Esophagus muscularis mucosa (tissue), 4 donors: ENCODE measurements around the gene FAM53A. TPM values are rescaled to one million over a fixed set of nuclear protein-coding genes. Genes with fewer than 3 reads are reported as not detected.
"Not testable (repeated sequence)": the region's sequence is repeated elsewhere in the genome, so short reads cannot be mapped to it uniquely, and the experiment has no call there.

ENCODE experiments used
- DNase-seq: peaks from one replicate; pipeline ENCODE4 v3.0.0-alpha.2; 2017; ENCODE audit errors: extremely low spot score
- H3K27ac ChIP-seq, 4 donors: fragments of 200-600 bp; sonication (generic); replicated peaks in 1 of 4; 1 replicate in 3 of 4; 2 replicates in 1 of 4; pipeline ENCODE4 v1.5.1; 2016 to 2019; ENCODE audit warnings: mild to moderate bottlenecking in 1 of 4
- H3K27me3 ChIP-seq, 4 donors: fragments of 200-600 bp; sonication (generic); one replicate each; pipeline versions ENCODE4 v1.5.1 to v1.6.0; 2016 to 2019
- H3K36me3 ChIP-seq, 4 donors: fragments of 200-600 bp; sonication (generic); one replicate each; pipeline ENCODE4 v1.5.1; 2016 to 2019
- H3K4me1 ChIP-seq, 4 donors: fragments of 200-600 bp; sonication (generic); one replicate each; pipeline ENCODE4 v1.5.1; 2016 to 2019
- H3K4me3 ChIP-seq, 4 donors: fragments of 200-600 bp; sonication (generic); 1 replicate in 2 of 4; 2 replicates in 2 of 4; pipeline ENCODE4 v1.5.1; 2016 to 2019; ENCODE audit warnings: mild to moderate bottlenecking in 4 of 4, moderate library complexity in 1 of 4
- H3K9me3 ChIP-seq, 4 donors: fragments of 200-600 bp; sonication (generic); 1 replicate in 3 of 4; 2 replicates in 1 of 4; pipeline ENCODE4 v1.5.1; 2016 to 2019
- EP300 ChIP-seq: sonication (generic); formaldehyde crosslinking; IDR thresholded peaks from one replicate; pipeline ENCODE4 v1.6.1; 2017; ENCODE audit warnings: antibody characterized with exemption
- POLR2A ChIP-seq: fragments of 450-650 bp; IDR thresholded peaks from one replicate; pipeline ENCODE4 v1.6.1; 2017; ENCODE audit warnings: antibody characterized with exemption, moderate library complexity, mild to moderate bottlenecking, low read depth
- POLR2AphosphoS5 ChIP-seq, 2 donors: sonication (generic); formaldehyde crosslinking; IDR thresholded peaks; one replicate each; pipeline ENCODE4 v1.6.1; 2017; ENCODE audit warnings: antibody characterized with exemption in 2 of 2
- WGBS: methylation state at CpG from one replicate; pipeline ENCODE4 v1.1.5; 2018; 5-methylcytosine and 5-hydroxymethylcytosine counted together
- intact Hi-C: fragments of 100-400 bp; cut with DNase I; formaldehyde crosslinking; loops from one replicate; pipeline ENCODE4 v1.15.1; 2023
- total RNA-seq, 4 donors: library from RNA; depleted of rRNA; stranded (reverse); fragments of >200 nt; gene quantifications; one replicate each; pipeline versions ENCODE4 v1.1.0 to v1.2.1, GENCODE V29; 2016
- TF ChIP-seq, protein P1 (sequence below), 3 experiments: fragments of 200-600 bp in 2 of 3; fragments of 450-650 bp in 1 of 3; sonication (generic) in 2 of 3; IDR thresholded peaks; one replicate each; pipeline ENCODE4 v1.5.1; 2017 to 2019; ENCODE audit warnings: antibody characterized with exemption in 3 of 3, mild to moderate bottlenecking in 2 of 3, moderate library complexity in 1 of 3

FAM53A gene
- total RNA-seq, 4 donors from 2014 or later: 5.2 to 13.3 (median 8.9) TPM

DNA sequence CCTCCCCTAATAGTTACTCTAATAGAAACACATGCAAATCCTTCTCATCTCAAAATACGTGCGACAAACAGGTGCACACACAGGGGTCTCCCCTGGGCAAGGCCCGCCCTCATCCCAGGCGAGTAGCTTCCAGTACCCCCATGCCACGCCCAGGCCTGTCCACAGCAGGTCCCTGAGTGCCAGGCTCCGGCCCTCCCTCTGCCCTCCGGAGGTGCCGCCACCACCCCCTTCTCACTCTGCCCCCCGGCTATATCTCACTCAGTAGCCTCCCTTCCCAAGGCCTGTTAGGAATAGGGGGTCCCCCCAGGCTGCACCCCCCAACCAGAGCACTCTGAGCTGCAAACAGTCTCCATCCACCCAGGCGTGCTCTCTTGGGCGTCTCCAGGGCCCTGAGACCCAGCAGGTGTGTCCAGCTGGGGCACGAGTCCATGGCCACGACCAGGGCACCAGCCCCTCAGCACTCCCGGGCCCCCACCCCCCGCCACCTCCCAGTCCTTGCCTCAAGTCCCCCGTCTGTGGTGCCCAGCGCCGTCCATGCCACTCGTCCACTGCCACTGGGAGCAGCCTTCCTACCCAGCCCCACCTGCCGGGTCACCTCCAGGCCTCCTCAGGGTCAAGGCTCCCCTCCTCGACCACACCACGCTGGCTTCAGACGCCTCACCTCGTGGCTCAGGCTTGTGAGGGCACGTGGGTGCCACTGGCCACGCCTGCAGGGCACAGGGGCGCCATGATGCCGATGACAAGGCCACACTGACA lies 41.7 kb downstream of the FAM53A start:
- no peak for DNase-seq
- H3K9me3 ChIP-seq: no peaks in the 10 kb centered on the region
- TF ChIP-seq EP300: no peak
- no peaks in the 10 kb centered on the region for H3K36me3 ChIP-seq
- H3K4me3 ChIP-seq: no peak overlapping the region
- peaks cover 3 to 16% (median 13%) of the 10 kb centered on the region in 4 donors for H3K4me1 ChIP-seq
- intact Hi-C loops: no loop called here
- H3K27ac ChIP-seq: no peak overlapping the region
- WGBS: 91% methylated on average over 19 of the region's 28 CpGs
- peaks cover 0 to 10% (median 0%) of the 10 kb centered on the region in 4 donors for H3K27me3 ChIP-seq

DNA sequence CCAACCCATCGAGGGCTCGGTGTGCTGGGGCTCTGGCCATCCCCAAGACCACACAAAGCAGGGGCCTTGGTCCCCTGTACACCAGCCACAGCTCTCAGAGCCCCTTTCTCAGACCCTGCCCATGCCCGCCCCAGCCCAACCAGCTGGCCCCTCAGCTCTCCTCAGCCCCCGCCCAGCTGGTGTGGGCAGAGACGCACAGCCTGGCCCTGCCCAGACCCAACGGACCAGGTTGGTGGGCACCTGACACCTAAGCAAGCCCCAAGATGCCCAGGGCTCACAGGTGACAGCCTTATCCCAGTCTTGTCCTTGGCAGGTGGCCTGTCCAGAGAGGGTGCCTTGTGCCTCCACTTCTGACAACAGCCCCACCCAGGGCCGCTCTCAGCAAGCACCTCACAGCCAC lies 42.4 kb downstream of the FAM53A start:
- intact Hi-C loops: no loop called here
- WGBS: 97% methylated on average over 6 of the region's 7 CpGs
- DNase-seq: no peak
- Histone ChIP-seq H3K4me3 (no peak overlapping the region), H3K27ac (no peak overlapping the region), H3K36me3 (no peaks in the 10 kb centered on the region), H3K9me3 (no peaks in the 10 kb centered on the region), H3K27me3 (peaks cover 0 to 17% (median 0%) of the 10 kb centered on the region in 4 donors), H3K4me1 (peaks cover 3 to 16% (median 13%) of the 10 kb centered on the region in 4 donors)
- TF ChIP-seq POLR2A (no peak), EP300 (no peak)

DNA sequence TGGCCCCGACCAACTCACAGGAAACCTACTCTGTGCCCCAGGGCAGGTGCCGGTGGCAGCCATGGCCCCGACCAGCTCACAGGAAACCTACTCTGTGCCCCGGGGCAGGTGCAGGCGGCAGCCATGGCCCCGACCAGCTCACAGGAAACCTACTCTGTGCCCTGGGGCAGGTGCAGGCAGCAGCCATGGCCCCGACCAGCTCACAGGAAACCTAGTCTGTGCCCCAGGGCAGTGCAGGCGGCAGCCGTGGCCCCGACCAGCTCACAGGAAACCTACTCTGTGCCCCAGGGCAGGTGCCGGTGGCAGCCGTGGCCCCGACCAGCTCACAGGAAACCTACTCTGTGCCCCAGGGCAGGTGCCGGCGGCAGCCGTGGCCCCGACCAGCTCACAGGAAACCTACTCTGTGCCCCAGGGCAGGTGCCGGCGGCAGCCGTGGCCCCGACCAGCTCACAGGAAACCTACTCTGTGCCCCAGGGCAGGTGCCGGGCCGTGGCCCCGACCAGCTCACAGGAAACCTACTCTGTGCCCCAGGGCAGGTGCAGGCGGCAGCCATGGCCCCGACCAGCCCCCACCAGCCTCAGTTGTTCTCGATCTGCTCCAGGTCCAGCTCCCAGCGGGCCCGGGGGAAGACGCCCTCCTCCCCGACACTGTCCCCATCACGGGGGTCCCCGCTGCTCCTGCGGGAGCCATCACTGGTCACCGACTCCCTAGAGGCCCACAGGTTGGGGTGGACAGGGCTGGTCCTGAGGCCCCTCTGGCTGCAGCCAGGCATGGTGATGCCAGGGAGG lies 43.2 kb downstream of the FAM53A start:
- Histone ChIP-seq H3K27me3 (peaks cover 0 to 18% (median 0%) of the 10 kb centered on the region in 4 donors), H3K4me1 (peaks cover 3 to 16% (median 13%) of the 10 kb centered on the region in 4 donors)
- WGBS: 82% methylated on average over 5 of the region's 35 CpGs
- DNase-seq, intact Hi-C loops, H3K27ac ChIP-seq, H3K9me3 ChIP-seq, H3K4me3 ChIP-seq, H3K36me3 ChIP-seq: not testable (repeated sequence)

DNA sequence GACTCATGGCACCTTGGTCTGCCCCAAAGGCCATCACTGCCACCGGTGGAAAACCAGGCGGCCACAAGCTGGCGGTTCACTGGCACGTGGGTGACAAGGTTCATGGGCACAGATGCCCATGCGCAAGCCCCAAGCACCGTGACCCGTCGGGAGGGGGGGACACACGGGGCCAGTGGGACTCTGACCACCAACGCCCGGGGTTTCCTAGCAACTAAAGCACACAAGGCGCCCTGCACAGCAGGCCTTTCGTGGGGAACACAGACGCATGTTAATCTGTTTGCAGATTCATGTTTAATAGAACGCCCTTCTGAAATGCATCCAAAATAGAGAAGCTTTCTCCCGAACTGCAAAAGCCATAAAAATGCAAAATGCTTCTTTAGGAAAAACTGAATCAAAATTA lies 43.9 kb downstream of the FAM53A start:
- peaks cover 0 to 18% (median 0%) of the 10 kb centered on the region in 4 donors for H3K27me3 ChIP-seq
- peaks cover 3 to 11% (median 9%) of the 10 kb centered on the region in 4 donors for H3K4me1 ChIP-seq
- DNase-seq: no peak
- peaks cover 0 to 3% (median under 1%) of the 10 kb centered on the region in 4 donors for H3K9me3 ChIP-seq
- no peaks in the 10 kb centered on the region for H3K36me3 ChIP-seq
- TF ChIP-seq POLR2A (no peak), EP300 (no peak)
- intact Hi-C loops: no loop called here
- H3K4me3 ChIP-seq: no peak overlapping the region
- H3K27ac ChIP-seq: no peak overlapping the region
- 84% methylated on average over 7 of the region's 16 CpGs for WGBS

DNA sequence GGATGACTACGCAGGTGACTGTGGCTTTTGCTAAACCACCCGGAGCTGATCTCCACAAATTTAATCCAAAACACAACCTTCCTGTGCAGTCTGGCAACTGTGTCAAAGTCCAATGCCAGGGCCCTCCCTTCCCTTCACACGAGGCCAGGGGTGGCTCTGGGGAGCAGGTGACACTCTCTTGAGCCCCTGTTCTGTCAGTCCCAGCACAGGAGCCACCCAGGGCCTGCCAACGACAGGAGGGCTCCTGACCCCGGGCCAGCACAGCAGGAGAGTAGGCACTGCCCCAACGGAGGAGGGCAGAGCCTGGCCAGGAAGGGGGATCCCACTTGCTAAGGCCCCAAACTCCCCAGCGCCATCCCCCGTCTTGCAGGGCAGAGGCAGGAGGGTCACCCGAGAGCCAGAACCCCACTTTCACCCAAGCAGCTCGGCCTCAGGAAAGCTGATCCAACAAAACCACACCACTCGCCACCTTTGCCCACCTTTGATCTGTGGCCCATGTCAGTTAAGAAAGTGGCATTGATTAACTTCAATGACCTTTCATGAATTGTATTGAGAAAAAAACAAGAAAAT lies 44.7 kb downstream of the FAM53A start:
- H3K9me3 ChIP-seq: peaks cover 0 to 11% (median 4%) of the 10 kb centered on the region in 4 donors
- intact Hi-C loops: no loop called here
- TF ChIP-seq POLR2A (no peak), POLR2AphosphoS5 (IDR thresholded peaks at IDR 0.05) (no peak), EP300 (no peak)
- TF ChIP-seq, protein P1, sequence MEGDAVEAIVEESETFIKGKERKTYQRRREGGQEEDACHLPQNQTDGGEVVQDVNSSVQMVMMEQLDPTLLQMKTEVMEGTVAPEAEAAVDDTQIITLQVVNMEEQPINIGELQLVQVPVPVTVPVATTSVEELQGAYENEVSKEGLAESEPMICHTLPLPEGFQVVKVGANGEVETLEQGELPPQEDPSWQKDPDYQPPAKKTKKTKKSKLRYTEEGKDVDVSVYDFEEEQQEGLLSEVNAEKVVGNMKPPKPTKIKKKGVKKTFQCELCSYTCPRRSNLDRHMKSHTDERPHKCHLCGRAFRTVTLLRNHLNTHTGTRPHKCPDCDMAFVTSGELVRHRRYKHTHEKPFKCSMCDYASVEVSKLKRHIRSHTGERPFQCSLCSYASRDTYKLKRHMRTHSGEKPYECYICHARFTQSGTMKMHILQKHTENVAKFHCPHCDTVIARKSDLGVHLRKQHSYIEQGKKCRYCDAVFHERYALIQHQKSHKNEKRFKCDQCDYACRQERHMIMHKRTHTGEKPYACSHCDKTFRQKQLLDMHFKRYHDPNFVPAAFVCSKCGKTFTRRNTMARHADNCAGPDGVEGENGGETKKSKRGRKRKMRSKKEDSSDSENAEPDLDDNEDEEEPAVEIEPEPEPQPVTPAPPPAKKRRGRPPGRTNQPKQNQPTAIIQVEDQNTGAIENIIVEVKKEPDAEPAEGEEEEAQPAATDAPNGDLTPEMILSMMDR (IDR thresholded peaks at IDR 0.05): no peak
- H3K27me3 ChIP-seq: peaks cover 0 to 18% (median 0%) of the 10 kb centered on the region in 4 donors
- H3K4me1 ChIP-seq: peaks cover 0 to 3% (median under 1%) of the 10 kb centered on the region in 4 donors
- H3K36me3 ChIP-seq: no peaks in the 10 kb centered on the region
- no peak for DNase-seq
- 94% methylated on average over 3 of the region's 11 CpGs for WGBS
- no peak overlapping the region for H3K27ac ChIP-seq
- no peak overlapping the region for H3K4me3 ChIP-seq

DNA sequence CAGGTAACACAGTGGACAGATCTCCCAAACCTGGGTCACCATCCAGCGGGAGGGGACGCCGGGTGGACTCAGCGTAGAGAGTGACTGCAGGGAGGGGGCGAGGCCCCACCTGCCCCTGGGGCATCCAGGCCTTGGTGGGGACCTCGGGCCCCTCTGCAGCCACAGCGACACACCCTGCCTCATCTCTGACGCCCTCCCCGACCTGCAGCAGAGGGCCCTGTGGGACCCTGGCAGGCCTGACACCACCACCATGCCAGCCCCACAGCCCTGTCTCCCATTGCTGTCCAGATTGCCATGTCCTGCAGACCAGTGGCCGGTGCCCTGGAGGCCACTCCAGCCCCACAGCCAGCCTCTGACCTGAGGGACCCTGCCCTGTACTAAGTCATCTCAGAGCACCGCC lies 45.2 kb downstream of the FAM53A start:
- no peak for TF ChIP-seq POLR2A
- TF ChIP-seq EP300: no peak
- TF ChIP-seq, protein P1 (IDR thresholded peaks at IDR 0.05): no peak
- no peak for TF ChIP-seq POLR2AphosphoS5 (IDR thresholded peaks at IDR 0.05)
- intact Hi-C loops: no loop called here
- DNase-seq: no peak
- Histone ChIP-seq H3K36me3 (no peaks in the 10 kb centered on the region), H3K27ac (no peak overlapping the region), H3K27me3 (peaks cover 0 to 18% (median 0%) of the 10 kb centered on the region in 4 donors), H3K4me3 (no peak overlapping the region), H3K9me3 (peaks cover 0 to 14% (median 4%) of the 10 kb centered on the region in 4 donors), H3K4me1 (no peaks in the 10 kb centered on the region)
- WGBS: 100% methylated on average over 2 of the region's 11 CpGs
